AG09309 (cell line): ENCODE data around the gene HPGD.
"Not testable (repeated sequence)": the region's sequence is repeated elsewhere in the genome, so short reads cannot be mapped to it uniquely, and the experiment has no call there.

Experiments used
- DNase-seq: peaks from one replicate; pipeline ENCODE4 v3.0.0-alpha.2; 2010; ENCODE audit warnings: low read depth
- H3K4me3 ChIP-seq: 2 replicates; pipeline ENCODE4 v1.5.1; 2011; ENCODE audit warnings: mild to moderate bottlenecking, low read depth, low read length, moderate library complexity; ENCODE audit not compliant: control insufficient read depth
- TF ChIP-seq, protein P1 (sequence below): IDR thresholded peaks from 2 replicates; pipeline ENCODE4 v1.5.1; 2011; ENCODE audit warnings: mild to moderate bottlenecking, low read depth, low read length, inconsistent platforms; ENCODE audit not compliant: insufficient read depth, control insufficient read depth; ENCODE audit errors: missing control alignments

The HPGD gene

DNA sequence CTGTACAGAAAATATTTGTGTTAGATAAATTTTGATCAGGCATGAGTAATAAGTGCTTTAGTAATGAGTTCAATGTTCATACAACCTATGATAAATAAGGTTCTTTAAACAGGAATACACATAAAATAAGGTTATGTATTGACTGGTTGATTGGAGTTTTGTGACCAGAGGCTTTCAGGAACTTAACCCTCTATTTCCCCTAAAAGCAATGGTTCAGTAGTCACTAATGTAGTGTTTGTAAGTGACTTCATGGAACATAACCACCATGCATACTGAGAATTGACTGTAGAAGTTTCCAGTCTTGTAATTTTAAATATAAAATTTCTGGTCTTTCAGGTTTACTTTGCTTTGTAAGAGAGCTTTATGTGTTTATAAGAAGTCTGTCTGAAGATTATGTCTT, 28.1 kb downstream of the HPGD start:
- TF ChIP-seq, protein P1, sequence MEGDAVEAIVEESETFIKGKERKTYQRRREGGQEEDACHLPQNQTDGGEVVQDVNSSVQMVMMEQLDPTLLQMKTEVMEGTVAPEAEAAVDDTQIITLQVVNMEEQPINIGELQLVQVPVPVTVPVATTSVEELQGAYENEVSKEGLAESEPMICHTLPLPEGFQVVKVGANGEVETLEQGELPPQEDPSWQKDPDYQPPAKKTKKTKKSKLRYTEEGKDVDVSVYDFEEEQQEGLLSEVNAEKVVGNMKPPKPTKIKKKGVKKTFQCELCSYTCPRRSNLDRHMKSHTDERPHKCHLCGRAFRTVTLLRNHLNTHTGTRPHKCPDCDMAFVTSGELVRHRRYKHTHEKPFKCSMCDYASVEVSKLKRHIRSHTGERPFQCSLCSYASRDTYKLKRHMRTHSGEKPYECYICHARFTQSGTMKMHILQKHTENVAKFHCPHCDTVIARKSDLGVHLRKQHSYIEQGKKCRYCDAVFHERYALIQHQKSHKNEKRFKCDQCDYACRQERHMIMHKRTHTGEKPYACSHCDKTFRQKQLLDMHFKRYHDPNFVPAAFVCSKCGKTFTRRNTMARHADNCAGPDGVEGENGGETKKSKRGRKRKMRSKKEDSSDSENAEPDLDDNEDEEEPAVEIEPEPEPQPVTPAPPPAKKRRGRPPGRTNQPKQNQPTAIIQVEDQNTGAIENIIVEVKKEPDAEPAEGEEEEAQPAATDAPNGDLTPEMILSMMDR, result no peak
- no peak overlapping the region for H3K4me3 ChIP-seq
- DNase-seq, result no peak

DNA sequence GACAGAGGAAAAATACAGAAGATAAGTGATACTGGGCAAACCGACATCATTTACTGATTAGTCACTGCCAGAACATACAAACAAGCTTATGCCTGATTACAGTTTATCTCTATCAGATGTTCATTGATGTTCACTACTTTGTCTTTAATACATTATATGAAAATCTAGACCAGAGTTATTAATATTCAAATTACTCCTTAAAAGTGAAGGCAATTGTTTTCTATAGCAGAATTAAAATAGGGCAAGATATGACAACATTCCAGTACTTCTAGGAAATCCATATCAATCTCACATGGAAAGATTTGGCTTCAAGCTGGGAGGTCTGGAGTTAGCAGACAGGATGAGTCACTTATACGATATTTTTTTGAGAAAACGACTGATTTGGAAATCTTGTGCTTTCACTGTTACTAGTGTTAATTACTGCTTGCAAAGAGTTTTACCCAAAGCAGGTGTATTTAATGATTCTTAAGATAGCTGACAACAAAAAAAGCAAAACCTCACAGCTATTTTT, 31.8 kb downstream of the HPGD start:
- TF ChIP-seq, protein P1, result no peak
- H3K4me3 ChIP-seq, result no peak overlapping the region
- DNase-seq, result no peak

DNA sequence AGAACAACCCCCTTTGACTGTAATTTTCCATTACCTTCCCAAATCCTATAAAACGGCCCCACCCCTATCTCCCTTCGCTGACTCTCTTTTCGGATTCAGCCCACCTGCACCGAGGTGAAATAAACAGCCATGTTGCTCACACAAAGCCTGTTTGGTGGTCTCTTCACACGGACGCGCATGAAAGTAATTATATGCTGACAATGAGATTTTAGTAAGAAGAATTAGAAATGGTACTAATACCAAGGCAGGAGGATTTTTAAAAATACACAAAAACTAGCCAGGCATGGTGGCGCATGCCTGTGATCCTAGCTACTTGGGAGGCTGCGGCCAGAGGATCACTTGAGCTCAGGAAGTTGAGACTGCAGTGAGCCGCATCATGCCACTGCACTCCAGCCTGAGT, 33.9 kb downstream of the HPGD start:
- H3K4me3 ChIP-seq, DNase-seq: not testable (repeated sequence)

DNA sequence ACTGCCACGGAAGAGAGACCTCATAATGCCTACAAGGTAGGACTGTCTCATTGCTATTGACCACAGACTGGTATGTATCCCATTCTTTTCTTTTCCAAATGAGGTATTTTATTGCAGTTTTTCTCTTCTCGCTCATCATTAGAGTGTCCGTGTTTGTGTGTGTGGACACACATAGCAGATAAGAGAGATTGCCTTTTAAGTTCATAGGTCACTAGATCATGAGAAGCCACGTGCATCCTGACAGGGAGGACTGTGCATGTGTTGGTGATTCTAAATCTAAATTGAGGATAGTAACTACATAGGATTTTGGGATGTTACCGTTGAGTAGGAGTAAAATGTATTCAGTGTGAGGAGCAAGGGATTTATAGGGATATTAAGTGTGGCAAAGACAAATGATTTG, 37.3 kb downstream of the HPGD start:
- H3K4me3 ChIP-seq, result no peak overlapping the region
- DNase-seq, result no peak
- TF ChIP-seq, protein P1, result no peak

DNA sequence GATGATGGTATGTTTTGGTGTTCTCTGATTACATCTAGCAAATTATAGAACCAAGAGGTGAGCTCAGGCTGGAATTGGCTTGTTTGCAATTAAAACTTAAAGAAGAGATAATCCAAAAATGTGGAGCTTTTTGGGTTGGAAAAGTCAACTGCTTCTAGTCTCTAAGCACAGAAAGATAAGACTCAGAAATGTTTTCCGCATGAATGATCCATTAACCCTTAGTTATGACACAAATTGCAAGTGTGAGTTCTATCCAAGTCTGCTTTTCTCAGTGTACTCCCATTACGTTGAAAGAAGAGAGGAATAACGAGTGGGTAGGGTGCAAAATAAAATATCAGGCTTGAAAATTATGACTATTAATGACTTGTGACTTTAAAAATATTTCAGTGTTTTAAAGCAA, 38.5 kb downstream of the HPGD start:
- TF ChIP-seq, protein P1, result no peak
- DNase-seq, result no peak
- no peak overlapping the region for H3K4me3 ChIP-seq

DNA sequence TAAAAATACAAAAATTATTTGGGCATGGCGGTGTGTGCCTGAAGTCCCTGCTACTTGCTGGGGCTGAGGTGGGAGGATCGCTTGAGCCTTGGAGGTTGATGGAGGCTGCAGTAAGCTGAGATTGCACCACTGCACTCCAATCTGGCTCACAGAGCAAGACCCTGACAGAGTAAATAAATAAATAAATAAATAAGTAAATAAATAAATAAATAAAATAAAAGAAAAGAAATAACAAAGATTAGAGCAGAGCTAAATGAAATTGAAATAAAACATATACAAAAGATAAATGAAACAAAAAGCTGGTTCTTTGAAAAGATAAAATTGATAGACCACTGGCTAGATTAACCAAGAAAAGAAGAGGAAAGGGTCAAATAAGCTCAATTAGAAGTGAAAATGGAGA, 43.1 kb downstream of the HPGD start:
- no peak for DNase-seq
- TF ChIP-seq, protein P1, result no peak
- H3K4me3 ChIP-seq, result no peak overlapping the region

DNA sequence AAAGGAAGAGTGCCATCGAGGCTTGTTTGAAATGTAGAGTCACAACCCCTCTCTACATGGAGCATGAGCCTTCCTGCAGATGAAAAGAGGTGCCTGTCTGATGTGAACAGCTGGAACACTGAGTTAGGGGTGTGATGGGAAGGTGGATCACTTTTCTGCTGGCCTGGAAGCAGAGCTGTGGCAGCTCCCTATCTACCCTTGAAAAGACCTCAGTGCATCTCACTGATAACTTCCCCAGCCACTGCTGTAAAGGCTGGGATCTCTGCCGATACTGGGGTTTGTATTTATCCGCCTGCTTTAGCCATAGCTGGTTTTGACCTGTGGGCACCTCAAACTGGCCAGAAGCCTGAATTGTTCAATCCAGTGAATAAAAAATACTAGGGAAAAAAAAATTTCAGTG, 46.8 kb downstream of the HPGD start:
- DNase-seq, result no peak
- no peak overlapping the region for H3K4me3 ChIP-seq
- TF ChIP-seq, protein P1, result no peak
